ENCODE data around the gene AKT3. TPM values are rescaled to one million over a fixed set of nuclear protein-coding genes. Genes with fewer than 3 reads are reported as not detected.

The AKT3 gene
- 20.6 TPM for total RNA-seq
- long read RNA-seq, full-length matches to known transcripts: 1 of 4 reads
- long read RNA-seq, partial matches to known transcripts: 0 of 4 reads
- long read RNA-seq, other reads (novel, unspliced or antisense): 3 of 4 reads

DNA sequence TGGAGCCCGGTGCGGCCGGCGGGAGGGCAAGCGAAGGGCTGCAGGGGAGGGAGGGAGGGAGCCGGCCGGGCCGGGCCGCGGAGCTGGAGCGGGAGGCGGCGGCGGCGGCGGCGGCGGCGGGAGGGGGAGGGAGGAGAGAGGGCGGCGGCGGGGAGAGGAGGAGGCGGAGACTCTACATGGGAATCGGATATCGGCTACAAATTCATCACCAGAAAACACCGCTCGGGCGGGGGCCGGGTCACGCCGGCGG lies at the start of gene AKT3:
Gene AKT3, minus strand, starts transcription at position 42 of the 250 bp plus-strand sequence. CDS start 7,073 bp downstream, outside the sequence.
- TF ChIP-seq, protein P1, sequence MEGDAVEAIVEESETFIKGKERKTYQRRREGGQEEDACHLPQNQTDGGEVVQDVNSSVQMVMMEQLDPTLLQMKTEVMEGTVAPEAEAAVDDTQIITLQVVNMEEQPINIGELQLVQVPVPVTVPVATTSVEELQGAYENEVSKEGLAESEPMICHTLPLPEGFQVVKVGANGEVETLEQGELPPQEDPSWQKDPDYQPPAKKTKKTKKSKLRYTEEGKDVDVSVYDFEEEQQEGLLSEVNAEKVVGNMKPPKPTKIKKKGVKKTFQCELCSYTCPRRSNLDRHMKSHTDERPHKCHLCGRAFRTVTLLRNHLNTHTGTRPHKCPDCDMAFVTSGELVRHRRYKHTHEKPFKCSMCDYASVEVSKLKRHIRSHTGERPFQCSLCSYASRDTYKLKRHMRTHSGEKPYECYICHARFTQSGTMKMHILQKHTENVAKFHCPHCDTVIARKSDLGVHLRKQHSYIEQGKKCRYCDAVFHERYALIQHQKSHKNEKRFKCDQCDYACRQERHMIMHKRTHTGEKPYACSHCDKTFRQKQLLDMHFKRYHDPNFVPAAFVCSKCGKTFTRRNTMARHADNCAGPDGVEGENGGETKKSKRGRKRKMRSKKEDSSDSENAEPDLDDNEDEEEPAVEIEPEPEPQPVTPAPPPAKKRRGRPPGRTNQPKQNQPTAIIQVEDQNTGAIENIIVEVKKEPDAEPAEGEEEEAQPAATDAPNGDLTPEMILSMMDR (IDR thresholded peaks at IDR 0.05; ENCODE audit: borderline replicate concordance): no peak
- peak; percentile 82 for DNase-seq
- Histone ChIP-seq H3K36me3 (no peaks in the 10 kb centered on the region), H3K27ac (replicated peaks) (peak within 1 kb of the TSS; percentile 96), H3K4me1 (peaks cover 34% of the 10 kb centered on the region), H3K4me3 (peak within 1 kb of the TSS; percentile 89), H3K27me3 (ENCODE audit: low read depth) (peaks cover 50% of the 10 kb centered on the region), H3K9me3 (replicated peaks) (no peaks in the 10 kb centered on the region)
- intact Hi-C loops (cut with micrococcal nuclease): no loop called here

DNA sequence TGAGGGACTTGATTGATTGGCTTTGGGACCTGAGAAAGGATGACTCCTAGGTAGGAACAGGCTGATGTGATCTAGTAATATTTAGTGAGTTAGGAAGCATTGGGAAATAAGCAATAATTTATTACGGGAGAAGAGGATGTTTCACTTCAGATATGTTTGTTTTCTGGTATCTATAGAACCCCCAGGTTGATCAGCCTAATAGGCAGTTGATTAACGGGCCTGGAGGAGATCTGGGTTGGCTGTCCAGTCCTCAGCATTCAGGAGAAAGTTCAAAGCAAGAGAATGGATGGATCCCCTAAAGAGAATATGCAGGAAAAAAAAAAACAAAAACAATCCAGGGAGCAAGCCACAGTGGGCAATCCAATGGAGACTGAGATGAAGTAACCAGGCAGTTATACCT lies 48.2 kb upstream of the AKT3 start:
- no peak overlapping the region for H3K27ac ChIP-seq (replicated peaks)
- no peaks in the 10 kb centered on the region for H3K36me3 ChIP-seq
- DNase-seq: no peak
- no peaks in the 10 kb centered on the region for H3K9me3 ChIP-seq (replicated peaks)
- no peak overlapping the region for H3K4me3 ChIP-seq
- H3K4me1 ChIP-seq: no peaks in the 10 kb centered on the region
- intact Hi-C loops (cut with micrococcal nuclease): no loop called here
- TF ChIP-seq, protein P1 (IDR thresholded peaks at IDR 0.05; ENCODE audit: borderline replicate concordance): no peak
- H3K27me3 ChIP-seq (ENCODE audit: low read depth): peaks cover 15% of the 10 kb centered on the region

DNA sequence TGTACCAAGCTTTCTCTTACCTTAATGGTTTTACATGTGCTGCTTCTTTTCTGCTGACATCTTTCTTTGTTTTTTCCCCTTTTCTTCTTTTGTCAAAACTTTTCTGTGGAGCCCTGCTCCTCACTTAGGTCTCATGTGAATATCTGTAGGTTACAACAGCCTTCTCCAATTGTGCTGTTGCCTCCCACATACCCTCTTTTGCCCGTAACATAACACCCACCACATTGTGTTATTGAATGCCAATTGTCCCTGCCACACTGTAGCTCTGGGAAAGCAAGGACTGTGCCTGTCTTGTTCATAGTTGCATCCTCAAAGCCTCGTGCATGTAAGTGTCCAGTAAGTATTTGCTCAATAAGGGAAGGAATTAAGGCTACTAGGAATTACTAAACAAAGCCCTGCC lies 46.3 kb upstream of the AKT3 start:
- DNase-seq: no peak
- Histone ChIP-seq H3K27ac (replicated peaks) (no peak overlapping the region), H3K4me1 (no peaks in the 10 kb centered on the region), H3K36me3 (no peaks in the 10 kb centered on the region), H3K27me3 (ENCODE audit: low read depth) (peaks cover 15% of the 10 kb centered on the region), H3K4me3 (no peak overlapping the region), H3K9me3 (replicated peaks) (no peaks in the 10 kb centered on the region)
- intact Hi-C loops (cut with micrococcal nuclease): no loop called here
- TF ChIP-seq, protein P1 (IDR thresholded peaks at IDR 0.05; ENCODE audit: borderline replicate concordance): no peak

DNA sequence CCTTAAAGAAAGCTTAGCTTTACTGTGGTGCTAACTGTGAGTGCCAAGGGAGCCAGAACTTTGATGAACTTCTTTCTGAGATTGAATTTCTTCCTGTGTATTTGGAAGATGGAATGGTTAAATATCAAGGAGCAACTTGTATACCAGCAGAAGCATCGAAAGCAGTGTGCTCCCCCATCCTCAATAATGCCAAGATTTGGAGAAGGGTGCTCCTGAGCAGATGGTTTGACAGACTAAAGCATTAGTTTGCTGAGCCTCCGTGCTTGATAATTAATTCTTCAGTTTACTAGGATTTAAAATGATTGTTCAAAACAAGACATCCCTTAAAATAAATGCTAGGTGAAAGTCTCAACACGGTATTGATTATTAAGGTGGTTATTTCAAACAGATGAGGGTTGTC lies 42.4 kb upstream of the AKT3 start:
- intact Hi-C loops (cut with micrococcal nuclease): no loop called here
- no peak overlapping the region for H3K4me3 ChIP-seq
- H3K27ac ChIP-seq (replicated peaks): no peak overlapping the region
- TF ChIP-seq, protein P1 (IDR thresholded peaks at IDR 0.05; ENCODE audit: borderline replicate concordance): no peak
- H3K27me3 ChIP-seq (ENCODE audit: low read depth): peaks cover 11% of the 10 kb centered on the region
- no peaks in the 10 kb centered on the region for H3K36me3 ChIP-seq
- DNase-seq: no peak
- H3K4me1 ChIP-seq: no peaks in the 10 kb centered on the region
- no peaks in the 10 kb centered on the region for H3K9me3 ChIP-seq (replicated peaks)

DNA sequence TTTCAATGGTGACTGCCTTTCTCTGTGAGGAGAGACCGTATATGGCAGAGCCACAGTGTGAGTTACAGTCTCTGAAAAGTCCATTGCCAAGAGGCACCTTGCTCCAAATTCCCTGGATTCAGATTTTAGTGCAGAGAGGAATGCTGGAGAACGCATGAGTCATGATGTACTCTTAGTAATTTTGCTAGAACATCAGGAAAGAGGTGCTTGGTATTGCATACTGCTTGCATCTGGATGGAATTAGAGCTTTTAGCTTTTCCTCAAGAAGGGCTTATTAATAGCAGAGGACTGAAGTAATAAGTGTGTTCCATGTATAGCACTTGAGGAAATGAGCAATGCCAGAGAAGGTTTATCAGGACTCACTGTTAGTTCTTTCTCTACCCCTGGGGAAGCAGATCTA lies 40.5 kb upstream of the AKT3 start:
- no peak for DNase-seq
- intact Hi-C loops (cut with micrococcal nuclease): no loop called here
- Histone ChIP-seq H3K4me3 (no peak overlapping the region), H3K9me3 (replicated peaks) (no peaks in the 10 kb centered on the region), H3K27ac (replicated peaks) (no peak overlapping the region), H3K36me3 (no peaks in the 10 kb centered on the region), H3K27me3 (ENCODE audit: low read depth) (no peaks in the 10 kb centered on the region), H3K4me1 (no peaks in the 10 kb centered on the region)
- TF ChIP-seq, protein P1 (IDR thresholded peaks at IDR 0.05; ENCODE audit: borderline replicate concordance): no peak

DNA sequence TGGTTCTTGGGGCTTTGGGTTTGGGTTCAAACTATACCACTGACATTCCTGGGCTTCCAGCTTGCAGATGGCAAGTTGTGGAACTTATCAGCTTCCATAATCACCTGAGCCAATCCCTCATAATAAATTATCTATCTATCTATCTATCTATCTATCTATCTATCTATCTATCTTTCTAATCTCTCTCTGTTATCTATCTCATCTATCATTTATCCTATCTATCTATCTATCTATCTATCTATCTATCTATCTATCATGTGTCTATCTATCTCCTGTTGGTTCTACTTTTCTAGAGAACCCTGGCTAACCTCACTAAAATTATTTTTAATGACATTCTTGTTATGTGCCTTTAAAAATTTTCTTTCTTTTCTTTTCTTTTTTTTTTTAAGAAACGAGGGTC lies 35.8 kb upstream of the AKT3 start:
- no peaks in the 10 kb centered on the region for H3K4me1 ChIP-seq
- no peak for DNase-seq
- H3K27me3 ChIP-seq (ENCODE audit: low read depth): peaks cover 8% of the 10 kb centered on the region
- TF ChIP-seq, protein P1 (IDR thresholded peaks at IDR 0.05; ENCODE audit: borderline replicate concordance): no peak
- no peaks in the 10 kb centered on the region for H3K36me3 ChIP-seq
- intact Hi-C loops (cut with micrococcal nuclease): no loop called here
- H3K4me3 ChIP-seq: no peak overlapping the region
- no peak overlapping the region for H3K27ac ChIP-seq (replicated peaks)
- no peaks in the 10 kb centered on the region for H3K9me3 ChIP-seq (replicated peaks)
